ENCODE results near the gene ATG9B.
"Not testable (repeated sequence)": the region's sequence is repeated elsewhere in the genome, so short reads cannot be mapped to it uniquely, and the experiment has no call there.

ATG9B gene

DNA sequence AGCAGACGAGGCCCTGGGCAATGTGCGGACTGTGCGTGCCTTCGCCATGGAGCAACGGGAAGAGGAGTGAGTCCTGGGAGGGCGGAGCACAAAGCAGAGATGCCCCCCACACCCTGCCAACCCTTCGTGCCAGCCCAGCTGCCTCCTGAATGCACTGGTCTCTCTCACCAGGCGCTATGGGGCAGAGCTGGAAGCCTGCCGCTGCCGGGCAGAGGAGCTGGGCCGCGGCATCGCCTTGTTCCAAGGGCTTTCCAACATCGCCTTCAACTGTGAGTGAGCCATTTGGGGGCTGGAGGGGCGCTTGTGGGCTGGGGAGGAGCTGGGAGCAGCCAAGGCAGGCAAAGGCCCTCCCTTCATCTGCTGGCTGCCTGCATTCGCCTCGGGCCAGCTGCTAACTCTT is 11.6 kb upstream of the ATG9B start:
- no peak for DNase-seq (ENCODE audit: low read depth)

- no peak for DNase-seq (ENCODE audit: low read depth)
These were observed 10.9 kb upstream of the ATG9B start for GRCh38 chr7:151035026-151035717.

DNA sequence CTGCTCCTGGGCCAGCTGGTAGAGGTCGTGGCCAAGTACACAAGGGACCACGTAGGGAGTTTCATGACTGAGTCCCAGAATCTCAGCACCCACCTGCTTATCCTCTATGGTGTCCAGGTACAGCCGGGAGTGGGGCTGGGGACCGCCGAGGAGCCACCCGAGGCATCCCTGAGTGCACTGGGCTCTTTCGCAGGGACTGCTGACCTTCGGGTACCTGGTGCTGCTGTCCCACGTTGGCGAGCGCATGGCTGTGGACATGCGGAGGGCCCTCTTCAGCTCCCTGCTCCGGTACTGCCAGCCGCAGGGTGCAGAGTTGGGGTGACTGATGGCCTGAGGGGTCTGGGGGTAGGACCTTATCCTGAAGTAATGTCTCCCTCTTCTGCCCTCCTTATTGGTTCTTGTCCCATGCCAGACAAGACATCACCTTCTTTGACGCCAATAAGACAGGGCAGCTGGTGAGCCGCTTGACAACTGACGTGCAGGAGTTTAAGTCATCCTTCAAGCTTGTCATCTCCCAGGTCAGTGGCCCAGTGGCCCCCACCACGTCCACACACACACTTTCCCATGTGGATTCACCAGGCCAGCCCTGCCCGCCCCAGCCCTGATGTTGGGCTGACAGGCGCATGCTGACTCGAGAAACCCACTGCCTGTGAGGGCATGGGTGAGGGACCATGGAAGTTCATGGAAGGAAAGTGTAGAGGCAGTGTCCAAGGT is 10.2 kb upstream of the ATG9B start:
- DNase-seq (ENCODE audit: low read depth) = no peak

- DNase-seq (ENCODE audit: low read depth) = no peak
These were observed 9.6 kb upstream of the ATG9B start for GRCh38 chr7:151033864-151034249.

DNA sequence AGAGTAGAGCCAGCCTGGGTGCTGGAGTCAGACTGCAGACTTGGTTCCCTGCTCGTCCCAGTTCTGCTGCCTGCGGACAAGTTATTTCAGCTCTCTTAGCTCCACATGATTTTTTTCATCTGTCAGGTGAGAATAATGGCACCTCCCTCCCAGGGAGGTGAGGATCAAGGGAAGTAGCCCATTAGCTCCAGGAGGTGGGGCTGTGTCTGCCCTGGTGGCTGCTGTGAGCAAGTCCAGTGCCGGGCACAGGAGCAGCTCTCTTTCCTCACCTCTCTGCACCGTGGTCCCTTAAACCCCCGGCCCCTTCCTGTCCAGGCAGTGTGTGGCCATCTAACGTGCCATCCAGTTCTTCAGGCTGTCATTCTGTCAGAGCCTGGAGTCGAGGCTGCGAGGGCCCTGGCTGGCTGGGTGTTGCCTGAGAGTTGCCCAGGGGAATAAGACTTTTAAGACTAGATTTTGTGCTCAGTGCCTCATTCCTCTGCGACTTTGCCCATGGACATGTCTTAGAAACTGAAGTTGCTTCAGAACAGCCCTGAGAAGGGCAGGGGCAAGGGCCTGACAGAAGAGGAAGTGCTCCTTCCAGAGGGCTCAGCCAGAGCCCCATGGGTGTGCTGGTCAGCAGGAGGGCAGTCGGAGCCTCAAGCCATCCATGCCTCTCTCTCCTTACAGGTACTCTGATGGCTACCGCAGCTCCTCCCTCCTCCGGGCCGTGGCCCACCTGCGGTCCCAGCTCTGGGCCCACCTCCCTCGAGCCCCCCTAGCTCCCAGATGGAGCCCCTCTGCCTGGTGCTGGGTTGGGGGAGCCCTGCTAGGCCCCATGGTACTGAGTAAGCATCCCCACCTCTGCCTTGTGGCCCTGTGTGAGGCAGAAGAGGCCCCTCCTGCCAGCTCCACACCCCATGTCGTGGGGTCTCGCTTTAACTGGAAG is 8.9 kb upstream of the ATG9B start:
- DNase-seq (ENCODE audit: low read depth) = no peak

- no peak for DNase-seq (ENCODE audit: low read depth)
These were observed 6.7 kb upstream of the ATG9B start for GRCh38 chr7:151031011-151031410.

DNA sequence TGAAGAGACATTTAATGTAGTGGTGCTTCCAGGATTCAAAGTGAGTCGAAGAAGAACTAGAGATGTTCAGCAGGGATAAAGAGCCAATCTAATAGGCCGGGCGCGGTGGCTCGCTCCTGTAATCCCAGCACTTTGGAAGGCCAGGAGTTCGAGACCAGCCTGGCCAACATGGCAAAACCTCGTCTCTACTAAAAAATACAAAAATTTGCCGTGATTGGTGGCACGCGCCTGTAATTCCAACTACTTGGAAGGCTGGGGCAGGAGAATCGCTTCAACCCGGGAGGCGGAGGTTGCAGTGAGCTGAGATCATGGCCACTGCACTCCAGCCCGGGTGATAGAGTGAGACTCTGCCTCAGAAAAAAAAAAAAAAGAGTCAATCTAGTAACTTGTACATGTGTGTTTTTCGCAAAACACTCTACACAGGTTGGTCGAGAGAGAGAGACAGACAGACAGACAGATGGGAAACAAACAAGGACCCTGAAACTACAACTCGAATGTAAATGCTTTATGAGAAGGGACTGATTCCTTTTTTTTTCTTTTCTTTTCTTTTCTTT is 4.7 kb upstream of the ATG9B start:
- DNase-seq (ENCODE audit: low read depth) = no peak

GRCh38 chr7:151028131-151028947 is 4.0 kb upstream of the ATG9B start, which contains the start of gene ABCB8:
Gene ABCB8 (plus strand): TSS chr7:151028450. CDS start chr7:151028516, 66 bp downstream.
- DNase-seq (ENCODE audit: low read depth) = peak; percentile 78

DNA sequence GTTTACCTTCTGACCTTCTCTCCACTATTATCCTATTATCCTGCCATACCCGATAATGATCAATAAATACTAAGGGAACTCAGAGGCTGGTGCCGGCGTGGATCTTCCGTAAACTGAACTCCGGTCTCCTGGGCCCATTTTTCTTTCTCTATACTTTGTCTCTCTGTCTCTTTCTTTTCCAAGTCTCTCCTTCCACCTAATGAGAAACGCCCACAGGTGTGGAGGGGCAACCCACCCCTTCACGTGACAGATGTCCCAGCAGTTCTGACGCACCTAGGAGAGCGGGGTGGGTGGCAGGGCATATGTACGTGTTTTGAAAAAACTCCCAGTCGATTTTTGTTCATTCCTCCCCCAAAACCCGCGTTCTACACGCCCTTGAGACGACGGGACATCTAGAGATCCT is 3.4 kb upstream of the ATG9B start:
- DNase-seq (ENCODE audit: low read depth) = not testable (repeated sequence)

- not testable (repeated sequence) for DNase-seq (ENCODE audit: low read depth)
These were observed 2.8 kb upstream of the ATG9B start for GRCh38 chr7:151026771-151027727.

DNA sequence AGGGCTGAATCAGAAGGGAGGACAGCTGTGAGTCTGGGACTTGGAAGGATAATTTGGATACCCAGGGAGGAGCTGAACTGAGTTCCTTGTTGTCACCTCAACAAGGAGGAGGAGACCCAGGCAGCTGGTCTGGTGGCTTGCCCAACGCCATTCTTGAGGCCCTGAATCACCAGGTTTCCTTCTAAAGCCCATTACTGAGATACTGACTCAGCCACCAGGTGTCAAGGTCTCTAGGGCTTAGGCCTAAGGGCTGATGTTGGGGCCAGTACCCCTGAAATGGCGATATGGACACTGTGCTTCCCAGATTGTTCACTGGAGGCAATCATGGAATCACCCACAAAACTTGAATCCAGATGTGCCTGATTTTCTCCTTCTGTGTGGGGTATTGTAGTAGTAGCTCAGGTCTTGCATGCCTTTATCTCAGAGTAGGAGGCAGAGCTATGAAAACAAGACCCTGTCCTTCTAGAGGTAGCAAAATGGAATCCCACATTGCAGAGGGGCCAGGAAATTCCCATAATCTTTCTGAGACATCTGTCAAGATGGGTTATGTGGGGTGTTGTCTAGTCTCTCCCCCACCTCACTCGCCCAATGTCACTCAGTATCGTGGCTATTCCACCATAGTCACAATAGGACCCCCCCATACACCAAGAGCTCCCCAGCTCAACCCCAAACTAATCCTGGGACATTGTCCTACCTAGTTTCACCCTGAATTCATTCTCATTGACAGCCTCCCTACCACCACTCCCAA is 1.8 kb upstream of the ATG9B start:
- no peak for DNase-seq (ENCODE audit: low read depth)

DNA sequence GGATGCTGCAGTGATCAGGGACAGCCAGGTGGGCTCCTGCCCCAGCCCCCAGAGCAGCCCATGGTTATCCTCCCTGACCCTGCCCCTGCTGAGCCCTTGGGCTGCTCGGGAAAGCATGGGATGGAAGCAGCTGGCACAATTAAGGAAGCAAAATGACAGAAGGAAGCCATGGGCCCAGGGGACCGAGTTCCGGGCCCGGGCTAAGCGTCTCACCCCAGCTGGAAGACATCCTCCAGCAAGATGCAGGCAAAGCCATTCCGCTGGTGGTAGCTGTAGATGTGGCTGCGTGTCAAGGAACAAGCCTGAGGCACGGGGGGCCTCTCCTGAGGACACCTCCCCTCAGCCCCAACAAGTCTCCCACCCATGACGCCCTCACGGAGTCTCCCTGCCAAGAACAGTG is 1.1 kb downstream of the ATG9B start:
- no peak for DNase-seq (ENCODE audit: low read depth)

DNA sequence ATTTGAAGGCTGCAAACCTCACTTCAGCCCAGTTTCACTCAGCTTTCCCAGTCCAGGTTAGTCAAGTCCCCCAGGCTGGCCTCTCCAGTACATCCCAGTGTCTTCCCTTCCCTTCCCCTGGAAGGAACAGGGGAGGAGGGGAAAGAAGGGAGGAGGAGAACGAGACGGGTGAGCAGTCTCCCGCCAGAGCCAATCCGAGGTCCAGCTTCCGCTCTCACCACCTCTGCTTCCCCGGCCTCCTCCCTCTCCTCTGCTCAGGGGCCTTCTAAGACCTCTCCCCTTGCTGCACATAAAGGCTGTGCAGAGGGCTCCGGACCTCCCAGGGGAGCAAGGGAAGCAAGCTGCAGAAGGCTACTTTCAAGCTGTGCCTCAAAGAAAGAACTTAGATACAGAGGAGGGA is 4.1 kb downstream of the ATG9B start:
- DNase-seq (ENCODE audit: low read depth) = no peak

DNA sequence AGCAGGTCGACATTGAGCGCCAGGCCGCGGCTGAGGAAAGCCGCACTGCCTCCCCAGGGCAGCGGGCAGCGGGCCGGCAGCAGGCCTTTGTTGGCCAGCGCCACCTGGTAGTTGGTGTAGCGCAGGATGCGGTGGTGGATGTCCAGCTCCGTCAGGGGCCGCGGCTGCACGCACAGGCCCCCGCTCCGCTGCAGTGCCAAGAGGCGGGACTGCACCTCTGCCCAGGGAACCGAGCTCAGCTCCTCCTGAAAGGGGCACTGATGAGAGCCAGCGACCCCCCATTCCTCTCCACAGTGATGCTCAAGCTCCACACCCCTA is 5.2 kb downstream of the ATG9B start:
- no peak for DNase-seq (ENCODE audit: low read depth)

GRCh38 chr7:151018421-151019129 is 5.7 kb downstream of the ATG9B start:
- no peak for DNase-seq (ENCODE audit: low read depth)

GRCh38 chr7:151017953-151018420 is 6.3 kb downstream of the ATG9B start:
- DNase-seq (ENCODE audit: low read depth) = peak; percentile 74

DNA sequence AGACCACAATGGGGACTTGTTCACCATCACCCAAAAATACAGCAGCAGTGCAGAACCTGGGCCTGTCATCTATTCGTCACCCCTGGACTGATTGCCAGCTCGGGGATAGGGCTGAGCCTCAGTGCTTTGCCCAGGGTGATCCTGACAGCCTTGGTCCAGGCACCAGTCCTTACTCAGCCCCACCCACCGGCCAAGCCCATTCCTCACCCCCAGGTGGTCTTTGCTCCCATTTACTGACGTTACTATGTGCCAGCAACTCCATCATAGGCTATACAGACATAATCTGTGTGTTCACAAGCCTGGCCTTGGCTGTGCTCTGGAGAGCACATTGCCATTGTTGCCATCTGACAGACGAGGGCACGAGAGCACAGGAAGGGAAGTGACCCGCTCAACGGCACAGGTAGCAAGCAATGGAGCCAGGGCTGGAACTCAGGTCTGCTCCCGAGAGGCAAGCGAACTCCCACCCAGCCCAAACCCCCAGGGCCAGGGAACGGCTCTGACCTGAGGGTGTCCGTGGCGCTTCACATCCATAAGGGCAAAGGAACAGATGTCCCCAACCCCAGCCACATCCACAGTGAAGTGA is 6.8 kb downstream of the ATG9B start:
- no peak for DNase-seq (ENCODE audit: low read depth)

DNA sequence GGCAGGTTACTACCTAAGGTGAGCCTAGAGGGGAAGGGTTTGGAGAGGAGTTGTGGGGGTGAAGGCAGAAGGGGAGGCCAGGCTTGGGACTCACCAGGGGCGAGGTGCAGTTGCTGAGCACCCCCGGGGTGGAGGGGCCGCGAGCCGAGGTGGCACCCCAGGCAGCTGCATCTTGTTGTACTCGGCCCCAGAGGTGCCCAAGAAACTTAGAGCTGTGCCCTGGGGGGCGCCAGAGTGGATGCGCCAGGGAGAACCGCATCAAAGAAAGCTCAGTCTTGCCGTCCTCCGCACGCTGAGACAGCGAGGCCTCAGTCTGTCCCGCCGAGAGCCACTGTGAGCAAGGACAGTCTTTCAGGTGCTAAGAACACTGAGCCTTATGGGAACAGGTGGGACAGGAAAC is 7.4 kb downstream of the ATG9B start:
- no peak for DNase-seq (ENCODE audit: low read depth)

GRCh38 chr7:151016505-151016904 is 7.8 kb downstream of the ATG9B start:
- no peak for DNase-seq (ENCODE audit: low read depth)
